IPS DF 4.7 (cell line): Measurements from ENCODE around the gene ANKRD44.

Experiments used
- DNase-seq: peaks from one replicate; pipeline ENCODE4 v3.0.0-alpha.2; 2013; ENCODE audit warnings: low spot score; ENCODE audit errors: extremely low read depth

Gene ANKRD44

GRCh38 chr2:197147942-197148341, 162.6 kb downstream of the ANKRD44 start:
- DNase-seq: no peak

GRCh38 chr2:197146995-197147394, 163.6 kb downstream of the ANKRD44 start:
- DNase-seq: no peak

- DNase-seq: no peak
Observed at GRCh38 chr2:197145471-197146056, 165.0 kb downstream of the ANKRD44 start.

- no peak for DNase-seq
Observed at GRCh38 chr2:197144183-197144582, 166.4 kb downstream of the ANKRD44 start.

- DNase-seq: no peak
Observed at GRCh38 chr2:197141702-197142473, 168.7 kb downstream of the ANKRD44 start.

DNA sequence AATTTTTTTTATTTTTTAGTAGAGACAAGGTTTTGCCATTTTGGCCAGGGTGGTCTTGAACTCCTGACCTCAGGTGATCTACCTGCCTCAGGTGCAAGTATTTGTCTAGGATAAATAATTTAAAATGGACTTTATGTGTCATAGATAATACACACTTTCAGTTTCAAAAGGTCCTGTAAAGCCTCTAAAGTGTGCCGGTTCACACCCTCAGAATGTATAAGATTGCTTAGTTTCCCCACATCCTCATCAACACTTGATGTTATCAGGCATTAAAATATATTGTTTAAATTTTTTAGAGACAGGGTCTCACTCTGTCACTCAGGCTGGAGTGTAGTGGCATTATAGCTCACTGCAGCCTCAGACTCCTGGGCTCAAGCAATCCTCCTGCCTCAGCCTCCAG, 170.5 kb downstream of the ANKRD44 start:
- DNase-seq: no peak

DNA sequence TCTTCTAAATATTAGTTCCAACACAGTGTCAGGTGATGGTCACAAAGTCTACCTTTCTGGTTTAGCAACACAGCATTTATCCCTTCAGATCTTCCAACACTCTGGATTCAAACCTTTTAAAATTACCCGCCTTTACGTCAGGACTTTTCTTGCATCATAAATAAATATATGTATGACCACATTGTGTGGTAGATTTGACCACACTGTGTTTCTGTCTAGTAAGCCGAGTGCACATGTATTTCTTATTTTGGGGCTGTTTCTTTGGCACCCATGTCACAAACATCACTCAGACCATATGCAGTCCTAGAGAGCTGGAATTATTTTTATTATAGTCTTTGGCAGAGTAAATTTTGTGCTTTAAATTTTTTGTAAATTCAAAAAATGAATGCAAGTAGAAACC, 172.1 kb downstream of the ANKRD44 start:
- DNase-seq: no peak

GRCh38 chr2:197137826-197138477, 172.6 kb downstream of the ANKRD44 start:
- DNase-seq: no peak

DNA sequence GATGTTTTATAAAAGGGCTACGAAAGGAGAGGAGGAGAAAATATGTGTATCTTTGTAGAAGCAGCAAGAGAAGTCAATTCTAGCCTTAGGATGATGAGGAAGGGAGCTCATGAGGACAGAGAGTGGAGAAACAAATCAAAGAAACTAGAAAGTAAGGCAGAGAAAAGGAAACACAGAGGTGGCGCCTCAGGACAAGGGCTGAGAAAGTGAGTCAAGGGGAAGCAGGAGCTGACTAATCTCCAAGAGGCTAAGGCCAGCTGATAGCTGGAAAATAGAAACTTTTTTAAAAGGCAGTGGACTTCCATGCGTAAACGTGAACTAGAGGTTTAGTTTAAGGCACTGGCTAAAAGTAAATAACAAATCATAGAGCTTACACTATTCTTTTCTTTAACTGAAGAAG, 173.3 kb downstream of the ANKRD44 start:
- DNase-seq: no peak

GRCh38 chr2:197136452-197136851, 174.1 kb downstream of the ANKRD44 start:
- no peak for DNase-seq

- no peak for DNase-seq
Observed at GRCh38 chr2:197135806-197136205, 174.8 kb downstream of the ANKRD44 start.

DNA sequence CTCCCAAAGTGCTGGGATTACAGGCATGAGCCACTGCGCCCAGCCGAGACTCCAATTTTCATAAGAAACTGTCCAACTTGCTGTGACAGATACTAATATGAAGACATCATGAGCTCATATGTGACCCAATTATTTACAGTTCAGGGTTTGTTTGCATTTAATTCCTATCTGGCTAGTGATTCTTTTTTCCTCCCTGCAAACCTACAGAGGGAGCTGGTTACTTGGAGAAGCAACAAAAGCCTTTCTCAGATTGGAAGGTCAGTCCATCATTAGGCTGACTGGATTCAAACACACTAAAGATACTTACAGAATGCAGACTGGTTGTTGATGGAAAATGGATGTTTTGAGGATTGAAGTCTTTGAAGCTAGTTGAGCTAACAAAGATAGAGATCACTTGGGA, 176.4 kb downstream of the ANKRD44 start:
- DNase-seq: no peak

DNA sequence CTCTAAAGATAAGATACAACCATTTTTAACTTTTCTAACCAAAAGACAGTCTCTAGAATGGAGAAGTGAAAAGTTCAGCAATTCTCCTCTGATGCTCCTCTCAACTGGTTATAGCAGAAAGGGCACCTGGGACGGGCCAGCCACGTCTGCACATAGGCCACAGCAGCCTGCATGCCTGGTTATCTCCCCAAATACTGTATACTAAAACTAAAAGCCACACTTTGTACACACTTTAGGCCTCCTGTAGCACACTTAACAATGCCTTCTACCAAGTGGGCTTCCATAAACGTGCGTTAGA, 179.1 kb downstream of the ANKRD44 start:
- no peak for DNase-seq

GRCh38 chr2:197130318-197130717, 180.3 kb downstream of the ANKRD44 start:
- no peak for DNase-seq

DNA sequence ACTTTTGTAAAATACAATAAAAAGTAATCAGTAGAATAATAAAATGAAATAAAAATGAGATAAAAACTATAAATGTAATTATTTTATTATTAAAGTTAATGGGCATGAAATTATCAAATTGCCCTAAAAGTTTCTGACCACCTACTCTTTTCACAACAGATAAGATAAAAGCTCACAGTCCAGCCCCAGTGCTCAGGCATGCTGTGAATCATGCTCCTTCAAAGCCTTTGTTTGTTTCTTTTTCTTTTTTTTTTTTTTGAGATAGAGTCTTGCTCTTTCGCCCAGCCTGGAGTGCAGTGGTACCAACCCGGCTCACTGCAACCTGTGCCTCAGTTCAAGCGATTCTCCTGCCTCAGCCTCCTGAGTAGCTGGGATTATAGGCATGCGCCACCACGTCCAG, 181.7 kb downstream of the ANKRD44 start:
- no peak for DNase-seq

- DNase-seq: no peak
Observed at GRCh38 chr2:197128126-197128525, 182.5 kb downstream of the ANKRD44 start.

DNA sequence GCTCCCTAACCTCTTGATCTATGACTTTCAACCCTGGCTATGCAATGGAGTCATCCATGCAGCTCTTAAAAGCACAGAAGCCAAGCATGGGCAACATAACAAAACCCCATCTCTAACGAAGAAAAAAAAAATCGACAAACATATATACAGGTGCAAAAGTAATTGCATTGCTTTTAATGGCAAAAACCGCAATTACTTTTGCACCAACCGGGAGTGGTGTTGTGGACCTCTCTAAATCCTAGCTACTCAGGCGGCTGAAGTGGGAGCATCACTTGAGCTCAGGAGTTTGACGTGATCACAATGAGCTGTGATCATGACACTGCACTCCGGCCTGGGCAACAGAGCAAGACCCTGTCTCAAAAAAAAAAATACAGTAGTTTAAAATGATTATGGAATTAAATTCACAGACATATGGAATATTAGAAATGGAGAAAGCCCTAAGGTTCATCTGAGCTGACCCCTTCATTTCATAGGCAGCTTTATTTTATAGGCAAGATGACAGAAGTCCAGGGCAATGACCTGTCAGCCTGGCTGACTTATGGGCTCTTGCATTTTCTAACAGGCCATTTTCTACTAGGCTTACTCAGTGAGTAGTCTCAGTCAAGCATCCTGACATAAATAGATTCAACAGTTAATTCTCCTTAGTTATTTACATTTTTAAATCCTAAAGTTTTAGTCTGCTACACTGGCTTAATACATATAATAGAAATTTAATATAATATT, 183.8 kb downstream of the ANKRD44 start:
- no peak for DNase-seq

GRCh38 chr2:197124639-197125390, 185.8 kb downstream of the ANKRD44 start:
- no peak for DNase-seq

DNA sequence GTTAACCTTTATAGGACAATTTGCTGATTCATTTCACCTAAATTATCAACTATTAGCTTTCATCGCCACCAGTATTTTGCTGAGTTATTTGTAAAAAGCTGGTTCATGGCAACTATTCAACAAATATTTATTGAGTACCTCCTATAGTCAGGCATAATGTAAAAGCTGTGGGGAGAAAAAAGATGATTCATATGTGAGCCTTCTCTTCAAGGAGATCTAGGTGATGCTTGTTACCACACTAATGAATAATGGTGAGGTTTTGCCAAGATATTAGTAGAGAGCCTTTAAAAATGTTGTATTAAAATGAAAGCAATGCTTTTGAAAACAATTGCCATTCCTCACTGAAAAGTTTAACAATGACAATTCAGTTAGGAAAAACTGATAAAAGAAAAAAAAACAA, 187.8 kb downstream of the ANKRD44 start:
- no peak for DNase-seq

DNA sequence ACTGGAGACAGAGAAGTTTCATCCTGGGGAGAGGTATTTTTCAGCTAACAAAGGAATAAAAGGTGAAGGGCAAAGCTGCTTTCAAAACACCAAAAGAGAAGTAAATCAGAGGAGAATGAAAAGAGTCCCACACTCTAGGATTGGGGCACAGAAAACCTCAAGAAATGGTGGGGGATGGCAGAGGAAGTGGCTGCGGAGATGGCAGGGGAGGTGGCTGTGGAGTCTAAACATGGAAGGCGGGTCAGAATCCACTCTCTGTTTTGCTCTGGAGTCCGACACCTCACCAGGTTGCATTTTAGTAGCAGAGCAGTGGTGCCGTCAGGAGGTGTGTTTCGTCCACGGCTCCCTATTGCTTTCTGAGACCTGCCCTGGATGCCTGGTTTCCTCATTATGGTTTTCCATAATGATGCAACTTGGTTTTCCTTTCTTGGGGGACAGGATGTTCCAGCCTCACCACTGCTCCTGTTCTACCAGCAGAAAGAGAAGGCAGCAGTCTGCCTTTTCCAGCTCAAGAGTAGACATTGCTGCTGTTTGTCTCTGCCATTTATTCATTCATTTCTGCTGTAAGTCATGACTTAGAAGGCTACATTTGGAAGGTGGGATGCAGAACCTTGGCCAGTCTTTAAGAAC, 188.7 kb downstream of the ANKRD44 start:
- no peak for DNase-seq

- no peak for DNase-seq
Observed at GRCh38 chr2:197121255-197121654, 189.3 kb downstream of the ANKRD44 start.
